Measurements from ENCODE around the gene DLGAP1. TPM values are rescaled to one million over a fixed set of nuclear protein-coding genes. Genes with fewer than 3 reads are reported as not detected.
A peak's percentile ranks its signal among the peaks of the same experiment; 100 is the strongest.

The DLGAP1 gene
- total RNA-seq, 3 donors from 2014 or later, result 0.96 to 17.6 (median 5.2) TPM

- intact Hi-C loops (cut with DNase I; ENCODE audit: low total_unique reads), result no loop called here
- Histone ChIP-seq H3K36me3 (peaks cover 8% of the 10 kb centered on the region), H3K27me3 (no peaks in the 10 kb centered on the region), H3K4me1 (peaks cover 0 to 3% of the 10 kb centered on the region in 2 donors), H3K4me3 (no peak overlapping the region), H3K27ac (no peak overlapping the region), H3K9me3 (no peaks in the 10 kb centered on the region)
- TF ChIP-seq CTCF (IDR thresholded peaks at IDR 0.05), result no peak
- TF ChIP-seq POLR2A (IDR thresholded peaks at IDR 0.05), result no peak
- TF ChIP-seq POLR2AphosphoS5 (IDR thresholded peaks at IDR 0.05), result no peak
- no peak for DNase-seq (ENCODE audit: low spot score in 2 of 2)
These were observed 993.4 kb downstream of the DLGAP1 start for GRCh38 chr18:3461704-3462103.

GRCh38 chr18:3460823-3461398 lies 994.2 kb downstream of the DLGAP1 start:
- peaks cover 8% of the 10 kb centered on the region for H3K36me3 ChIP-seq
- no peak for DNase-seq (ENCODE audit: low spot score in 2 of 2)
- no peak overlapping the region for H3K27ac ChIP-seq
- no peak overlapping the region for H3K4me3 ChIP-seq
- intact Hi-C loops (cut with DNase I; ENCODE audit: low total_unique reads), result no loop called here
- TF ChIP-seq POLR2A (IDR thresholded peaks at IDR 0.05), result no peak
- TF ChIP-seq POLR2AphosphoS5 (IDR thresholded peaks at IDR 0.05), result no peak
- TF ChIP-seq CTCF (IDR thresholded peaks at IDR 0.05), result no peak
- H3K4me1 ChIP-seq, result peaks cover 0 to 3% of the 10 kb centered on the region in 2 donors
- no peaks in the 10 kb centered on the region for H3K9me3 ChIP-seq
- no peaks in the 10 kb centered on the region for H3K27me3 ChIP-seq

DNA sequence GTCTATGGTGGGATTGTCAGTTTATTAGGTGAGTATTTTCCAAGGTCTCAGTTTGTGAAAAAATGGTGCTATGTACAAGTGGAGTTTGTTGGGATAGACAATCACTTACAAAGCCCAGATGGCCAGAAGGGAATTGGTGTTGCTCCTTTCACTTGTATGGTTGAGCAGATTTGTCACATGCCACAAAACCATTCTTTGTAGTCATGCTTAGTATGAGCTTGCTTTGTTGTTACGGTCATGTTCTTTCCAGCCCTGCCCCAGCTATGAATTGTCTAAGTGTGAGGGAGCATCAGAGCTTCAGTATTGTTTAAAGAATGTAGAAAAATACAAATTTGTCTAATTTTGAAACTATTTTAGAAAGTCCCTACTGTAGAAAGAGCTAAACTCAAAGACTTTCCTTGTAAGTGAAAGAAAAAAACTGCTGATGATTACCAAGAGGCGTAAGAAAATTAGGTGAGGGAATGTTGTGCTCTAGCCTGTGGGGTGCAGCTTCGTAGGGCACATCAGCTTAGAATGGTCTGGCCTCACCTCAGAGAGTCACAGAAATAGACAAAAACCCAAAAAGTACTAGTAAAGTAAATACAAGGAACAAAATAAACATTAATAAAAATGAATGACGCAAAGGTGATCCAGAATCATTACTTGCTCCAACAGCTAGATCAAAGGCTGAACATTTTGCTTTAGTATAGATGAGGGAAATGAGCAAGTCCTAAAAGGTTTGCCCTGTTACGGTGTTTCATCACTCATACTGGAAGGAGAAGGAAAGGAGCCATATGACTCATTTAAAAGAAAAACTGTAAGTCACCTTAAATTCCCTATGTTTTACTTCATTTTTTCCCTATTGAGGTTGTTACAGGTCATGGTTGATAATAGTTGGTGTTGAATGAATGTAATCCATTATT lies 995.9 kb downstream of the DLGAP1 start:
- TF ChIP-seq POLR2A (IDR thresholded peaks at IDR 0.05) (no peak), POLR2AphosphoS5 (IDR thresholded peaks at IDR 0.05) (no peak), CTCF (IDR thresholded peaks at IDR 0.05) (no peak)
- Histone ChIP-seq H3K4me3 (no peak overlapping the region), H3K4me1 (peaks cover 0 to 12% of the 10 kb centered on the region in 2 donors), H3K36me3 (peaks cover 8% of the 10 kb centered on the region), H3K27me3 (no peaks in the 10 kb centered on the region), H3K27ac (peak overlapping the region; percentile 10 to 44), H3K9me3 (no peaks in the 10 kb centered on the region)
- intact Hi-C loops (cut with DNase I; ENCODE audit: low total_unique reads), result no loop called here
- no peak for DNase-seq (ENCODE audit: low spot score in 2 of 2)

DNA sequence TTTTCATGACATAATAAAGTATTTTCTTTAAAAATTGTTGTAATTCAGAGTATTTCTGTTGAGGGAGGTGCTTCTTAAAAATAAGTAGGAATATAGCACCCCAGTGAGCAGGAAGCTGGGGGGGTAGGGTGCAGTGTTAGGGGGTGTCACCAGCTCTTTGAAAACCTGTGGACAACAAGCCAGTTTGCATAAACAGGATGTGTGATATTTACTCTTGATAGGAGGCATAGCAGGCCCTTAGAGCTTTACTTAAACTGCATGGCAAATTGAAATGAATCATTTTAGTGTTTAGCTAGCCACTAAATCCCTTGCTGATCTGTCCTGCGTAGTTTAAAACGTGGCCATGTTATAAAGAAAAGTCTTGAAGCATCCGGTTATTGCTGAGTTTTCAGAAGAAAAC lies 996.7 kb downstream of the DLGAP1 start:
- H3K4me1 ChIP-seq, result peaks cover 0 to 12% of the 10 kb centered on the region in 2 donors
- peak overlapping the region; percentile 10 to 44 for H3K27ac ChIP-seq
- no peak overlapping the region for H3K4me3 ChIP-seq
- no peaks in the 10 kb centered on the region for H3K27me3 ChIP-seq
- intact Hi-C loops (cut with DNase I; ENCODE audit: low total_unique reads), result no loop called here
- no peak for DNase-seq (ENCODE audit: low spot score in 2 of 2)
- peaks cover 8% of the 10 kb centered on the region for H3K36me3 ChIP-seq
- TF ChIP-seq CTCF (IDR thresholded peaks at IDR 0.05), result no peak
- no peaks in the 10 kb centered on the region for H3K9me3 ChIP-seq

- no peak for DNase-seq (ENCODE audit: low spot score in 2 of 2)
- intact Hi-C loops (cut with DNase I; ENCODE audit: low total_unique reads), result no loop called here
- TF ChIP-seq CTCF (IDR thresholded peaks at IDR 0.05) (no peak), POLR2AphosphoS5 (IDR thresholded peaks at IDR 0.05) (no peak), POLR2A (IDR thresholded peaks at IDR 0.05) (no peak)
- peaks cover 0 to 12% of the 10 kb centered on the region in 2 donors for H3K4me1 ChIP-seq
- peaks cover 8% of the 10 kb centered on the region for H3K36me3 ChIP-seq
- H3K27me3 ChIP-seq, result no peaks in the 10 kb centered on the region
- no peaks in the 10 kb centered on the region for H3K9me3 ChIP-seq
- peak overlapping the region in 1 of 3 donors; percentile 22 for H3K4me3 ChIP-seq
- peak overlapping the region; percentile 99 to 100 for H3K27ac ChIP-seq
These were observed 997.8 kb downstream of the DLGAP1 start for GRCh38 chr18:3457261-3457724.

Measured in breast epithelium (tissue), 4 donors.